Endothelial cell (in vitro differentiated cells): ENCODE data around the gene GUCY1A1. TPM values are rescaled to one million over a fixed set of nuclear protein-coding genes. Genes with fewer than 3 reads are reported as not detected.

ENCODE experiments used
- DNase-seq: peaks from one replicate; pipeline ENCODE4 v3.0.0; 2021; ENCODE audit warnings: low spot score
- H3K27ac Mint-ChIP-seq: one replicate; pipeline ENCODE4 v1.8.0; 2021; ENCODE audit warnings: mixed read lengths, inconsistent platforms; ENCODE audit not compliant: unreplicated experiment
- H3K27me3 Mint-ChIP-seq: one replicate; pipeline ENCODE4 v1.8.0; 2021; ENCODE audit warnings: mild to moderate bottlenecking, moderate library complexity, mixed read lengths, inconsistent platforms; ENCODE audit not compliant: unreplicated experiment
- H3K36me3 Mint-ChIP-seq: one replicate; pipeline ENCODE4 v1.8.0; 2021; ENCODE audit warnings: mild to moderate bottlenecking, low read depth, mixed read lengths, inconsistent platforms; ENCODE audit not compliant: unreplicated experiment
- H3K4me1 Mint-ChIP-seq: one replicate; pipeline ENCODE4 v1.8.0; 2021; ENCODE audit warnings: mild to moderate bottlenecking, mixed read lengths, inconsistent platforms; ENCODE audit not compliant: unreplicated experiment
- H3K4me3 Mint-ChIP-seq: one replicate; pipeline ENCODE4 v1.8.0; 2021; ENCODE audit warnings: mild to moderate bottlenecking, mixed read lengths, inconsistent platforms; ENCODE audit not compliant: unreplicated experiment
- H3K9me3 Mint-ChIP-seq: one replicate; pipeline ENCODE4 v1.8.0; 2021; ENCODE audit warnings: mixed read lengths, inconsistent platforms; ENCODE audit not compliant: unreplicated experiment
- CTCF ChIP-seq: fragments of 200-600 bp; sonication (generic); IDR thresholded peaks from one replicate; pipeline ENCODE4 v1.5.0; 2021; ENCODE audit warnings: antibody characterized with exemption; ENCODE audit not compliant: unreplicated experiment
- long read RNA-seq: library from polyadenylated mRNA; unstranded; transcript quantifications from one replicate; pipeline ENCODE4 v2.0.0, GENCODE V29; 2020; ENCODE audit not compliant: unreplicated experiment
- total RNA-seq: library from RNA; stranded (reverse); fragmentation: NEBNext Ultra II Directional; extraction: Animal tissue kit (Norgen Biotek cat#: 25700); gene quantifications from one replicate; pipeline ENCODE4 v1.2.1, GENCODE V29; 2021; ENCODE audit not compliant: unreplicated experiment

The GUCY1A1 gene
- not detected for total RNA-seq
- long read RNA-seq, result 0 reads

GRCh38 chr4:155666344-155667221, at the start of gene GUCY1A1:
TSS of gene GUCY1A1 (plus strand) at chr4:155666848. CDS start at chr4:155696868, 30,020 bp downstream.
- DNase-seq, result peak; percentile 9
- H3K27me3 Mint-ChIP-seq, result peaks cover 10% of the 10 kb centered on the region

GRCh38 chr4:155617296-155617695, 49.4 kb upstream of the GUCY1A1 start:
- Mint-ChIP-seq H3K27me3 (peaks cover 2% of the 10 kb centered on the region), H3K27ac (no peak overlapping the region), H3K4me3 (no peak overlapping the region), H3K36me3 (no peaks in the 10 kb centered on the region), H3K4me1 (peaks cover 11% of the 10 kb centered on the region), H3K9me3 (no peaks in the 10 kb centered on the region)
- DNase-seq, result no peak
- TF ChIP-seq CTCF, result no peak

More at GRCh38 chr4:155666344-155667221, at the start of gene GUCY1A1:
- no peak for TF ChIP-seq CTCF
- H3K27ac Mint-ChIP-seq, result no peak within 1 kb of the TSS
- no peaks in the 10 kb centered on the region for H3K36me3 Mint-ChIP-seq
- peak within 1 kb of the TSS; percentile 94 for H3K4me3 Mint-ChIP-seq
- H3K4me1 Mint-ChIP-seq, result peaks cover 7% of the 10 kb centered on the region
- H3K9me3 Mint-ChIP-seq, result no peaks in the 10 kb centered on the region

- no peak for DNase-seq
- Mint-ChIP-seq H3K27ac (no peak overlapping the region), H3K9me3 (no peaks in the 10 kb centered on the region), H3K4me3 (no peak overlapping the region), H3K27me3 (peaks cover 2% of the 10 kb centered on the region), H3K4me1 (peaks cover 11% of the 10 kb centered on the region), H3K36me3 (no peaks in the 10 kb centered on the region)
- no peak for TF ChIP-seq CTCF
Measured at GRCh38 chr4:155618183-155618838, 48.3 kb upstream of the GUCY1A1 start.

GRCh38 chr4:155620637-155621036, 46.0 kb upstream of the GUCY1A1 start:
- H3K27me3 Mint-ChIP-seq, result peaks cover 2% of the 10 kb centered on the region
- no peak for DNase-seq
- H3K4me3 Mint-ChIP-seq, result no peak overlapping the region
- H3K36me3 Mint-ChIP-seq, result no peaks in the 10 kb centered on the region
- no peaks in the 10 kb centered on the region for H3K9me3 Mint-ChIP-seq
- peaks cover 8% of the 10 kb centered on the region for H3K4me1 Mint-ChIP-seq
- no peak overlapping the region for H3K27ac Mint-ChIP-seq
- no peak for TF ChIP-seq CTCF

- no peak for TF ChIP-seq CTCF
- Mint-ChIP-seq H3K4me3 (no peak overlapping the region), H3K27me3 (peaks cover 2% of the 10 kb centered on the region), H3K27ac (no peak overlapping the region), H3K36me3 (no peaks in the 10 kb centered on the region), H3K9me3 (no peaks in the 10 kb centered on the region), H3K4me1 (peaks cover 6% of the 10 kb centered on the region)
- no peak for DNase-seq
Measured at GRCh38 chr4:155624478-155624877, 42.2 kb upstream of the GUCY1A1 start.
